ENCODE measurements around the gene NDUFAF8. TPM values are rescaled to one million over a fixed set of nuclear protein-coding genes. Genes with fewer than 3 reads are reported as not detected.

NDUFAF8 gene
- total RNA-seq, 2 experiments from 2014 or later = 129 to 165 TPM

DNA sequence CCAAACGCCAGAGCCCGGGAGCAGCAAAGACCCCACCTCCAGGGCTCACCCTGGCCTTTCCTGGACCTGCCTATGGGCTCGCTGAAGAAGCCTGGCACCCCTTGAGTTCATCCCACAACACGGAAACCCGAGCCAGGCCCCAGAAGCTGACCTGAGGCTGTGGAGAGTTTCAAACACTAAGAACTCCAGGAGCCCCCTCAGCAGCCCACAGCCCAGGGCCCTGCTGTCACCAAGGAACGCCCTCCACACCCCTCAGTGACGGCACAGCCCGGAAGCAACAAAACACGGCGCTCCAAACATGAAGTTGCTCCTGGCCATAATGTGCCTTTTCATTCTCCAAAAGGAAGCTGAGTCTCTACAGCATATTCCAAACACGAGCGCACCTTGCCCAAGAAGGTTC, 46.8 kb downstream of the NDUFAF8 start:
- DNase-seq (ENCODE audit: low spot score) = no peak
- Histone ChIP-seq H3K4me2 (ENCODE audit: low read length) (no peak overlapping the region), H4K20me1 (ENCODE audit: insufficient read depth, low read length) (no peaks in the 10 kb centered on the region), H3K36me3 (ENCODE audit: insufficient read depth, low read length) (peaks cover 38% of the 10 kb centered on the region), H3K27ac (ENCODE audit: low read depth, low read length, poor library complexity, severe bottlenecking) (no peak overlapping the region), H3K9me3 (ENCODE audit: low read length) (no peaks in the 10 kb centered on the region), H3K4me1 (ENCODE audit: insufficient read depth, low read length, poor library complexity, severe bottlenecking) (no peaks in the 10 kb centered on the region), H3K9me2 (ENCODE audit: insufficient read depth, low read length) (no peaks in the 10 kb centered on the region), H3K4me3 (ENCODE audit: low read depth, low read length, poor library complexity, severe bottlenecking) (no peak overlapping the region), H3K79me2 (ENCODE audit: insufficient read depth, low read depth, low read length) (peaks cover 8% of the 10 kb centered on the region), H2AFZ (ENCODE audit: low read length) (no peak overlapping the region)
- BruUV-seq (replicated peaks) = no TSS peak
- TF ChIP-seq, protein P1, sequence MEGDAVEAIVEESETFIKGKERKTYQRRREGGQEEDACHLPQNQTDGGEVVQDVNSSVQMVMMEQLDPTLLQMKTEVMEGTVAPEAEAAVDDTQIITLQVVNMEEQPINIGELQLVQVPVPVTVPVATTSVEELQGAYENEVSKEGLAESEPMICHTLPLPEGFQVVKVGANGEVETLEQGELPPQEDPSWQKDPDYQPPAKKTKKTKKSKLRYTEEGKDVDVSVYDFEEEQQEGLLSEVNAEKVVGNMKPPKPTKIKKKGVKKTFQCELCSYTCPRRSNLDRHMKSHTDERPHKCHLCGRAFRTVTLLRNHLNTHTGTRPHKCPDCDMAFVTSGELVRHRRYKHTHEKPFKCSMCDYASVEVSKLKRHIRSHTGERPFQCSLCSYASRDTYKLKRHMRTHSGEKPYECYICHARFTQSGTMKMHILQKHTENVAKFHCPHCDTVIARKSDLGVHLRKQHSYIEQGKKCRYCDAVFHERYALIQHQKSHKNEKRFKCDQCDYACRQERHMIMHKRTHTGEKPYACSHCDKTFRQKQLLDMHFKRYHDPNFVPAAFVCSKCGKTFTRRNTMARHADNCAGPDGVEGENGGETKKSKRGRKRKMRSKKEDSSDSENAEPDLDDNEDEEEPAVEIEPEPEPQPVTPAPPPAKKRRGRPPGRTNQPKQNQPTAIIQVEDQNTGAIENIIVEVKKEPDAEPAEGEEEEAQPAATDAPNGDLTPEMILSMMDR (conservative IDR thresholded peaks at IDR 0.05; ENCODE audit: low read length) = no peak
- no peak for TF ChIP-seq EZH2phosphoT487 (IDR thresholded peaks at IDR 0.05; ENCODE audit: borderline replicate concordance, low read depth, low read length)
- CTCF ChIA-PET (ENCODE audit: unreplicated experiment) = no interaction called here
- POLR2A ChIA-PET = no interaction called here
- intact Hi-C loops (cut with micrococcal nuclease; ENCODE audit: unreplicated experiment) = no loop called here

DNA sequence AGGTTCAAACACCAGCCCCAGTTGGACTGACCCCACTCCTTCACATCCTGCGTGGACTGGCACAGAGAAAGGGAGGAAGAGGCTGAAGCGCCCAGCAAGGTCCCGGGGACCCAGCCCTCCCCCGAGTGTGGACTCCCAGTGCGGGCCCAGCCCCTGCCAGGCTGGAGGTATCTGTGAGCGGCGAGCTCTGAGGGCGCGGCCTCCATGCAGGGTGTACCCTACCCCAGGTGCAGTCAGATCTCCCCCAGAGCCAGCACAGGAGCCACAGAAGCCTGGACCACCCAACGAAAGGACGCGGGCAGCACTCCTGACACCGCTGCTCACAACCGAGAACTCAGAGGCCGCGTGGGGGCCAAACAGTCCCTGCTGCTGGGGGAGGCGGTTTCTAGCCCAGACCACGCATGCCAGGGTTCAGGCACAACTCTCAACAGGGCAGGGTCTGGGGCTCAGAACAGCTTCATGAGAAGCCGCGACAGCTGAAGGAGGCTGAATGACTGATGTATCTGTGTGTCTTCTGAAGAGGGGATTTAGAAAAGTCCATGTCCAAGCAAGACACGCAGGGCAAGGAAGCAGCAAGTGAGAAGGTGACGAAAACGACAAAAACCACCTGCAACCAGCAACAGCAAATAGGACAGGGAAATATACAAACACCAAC, 47.5 kb downstream of the NDUFAF8 start:
- no peaks in the 10 kb centered on the region for H3K9me3 ChIP-seq (ENCODE audit: low read length)
- H3K79me2 ChIP-seq (ENCODE audit: insufficient read depth, low read depth, low read length) = peaks cover 16% of the 10 kb centered on the region
- no peak for DNase-seq (ENCODE audit: low spot score)
- H3K36me3 ChIP-seq (ENCODE audit: insufficient read depth, low read length) = peaks cover 37% of the 10 kb centered on the region
- intact Hi-C loops (cut with micrococcal nuclease; ENCODE audit: unreplicated experiment) = no loop called here
- BruUV-seq (replicated peaks) = no TSS peak
- H3K4me3 ChIP-seq (ENCODE audit: low read depth, low read length, poor library complexity, severe bottlenecking) = no peak overlapping the region
- H3K4me1 ChIP-seq (ENCODE audit: insufficient read depth, low read length, poor library complexity, severe bottlenecking) = peaks cover 3% of the 10 kb centered on the region
- ChIA-PET POLR2A (no interaction called here), CTCF (ENCODE audit: unreplicated experiment) (no interaction called here)
- H3K9me2 ChIP-seq (ENCODE audit: insufficient read depth, low read length) = no peaks in the 10 kb centered on the region
- H3K27ac ChIP-seq (ENCODE audit: low read depth, low read length, poor library complexity, severe bottlenecking) = no peak overlapping the region
- no peak overlapping the region for H2AFZ ChIP-seq (ENCODE audit: low read length)
- no peak for TF ChIP-seq EZH2phosphoT487 (IDR thresholded peaks at IDR 0.05; ENCODE audit: borderline replicate concordance, low read depth, low read length)
- TF ChIP-seq, protein P1 (conservative IDR thresholded peaks at IDR 0.05; ENCODE audit: low read length) = no peak
- H4K20me1 ChIP-seq (ENCODE audit: insufficient read depth, low read length) = 0 out of 2 replicates have a peak, but pooled peaks cover 3% of the 10 kb centered on the region
- H3K4me2 ChIP-seq (ENCODE audit: low read length) = no peak overlapping the region

DNA sequence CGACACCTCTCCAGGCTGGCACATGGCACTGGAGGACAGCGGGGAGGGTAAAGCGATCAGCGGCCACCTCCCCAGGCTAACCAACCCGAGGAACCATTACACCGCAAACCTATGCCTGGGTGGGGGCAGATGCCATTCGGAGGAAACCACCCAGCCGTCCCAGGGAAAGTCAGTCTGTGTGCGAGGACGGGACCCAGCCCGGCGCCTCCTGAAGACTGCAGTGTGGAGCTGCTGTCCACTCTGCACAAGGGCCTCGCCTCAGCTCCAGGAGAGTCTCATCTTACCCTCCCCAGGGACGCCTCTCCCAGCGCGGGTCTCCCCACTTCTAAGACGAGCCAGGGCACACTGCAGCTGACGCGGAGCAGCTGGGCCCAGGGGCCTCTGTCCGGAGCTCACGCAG, 48.0 kb downstream of the NDUFAF8 start:
- Histone ChIP-seq H3K36me3 (ENCODE audit: insufficient read depth, low read length) (peaks cover 32% of the 10 kb centered on the region), H3K27ac (ENCODE audit: low read depth, low read length, poor library complexity, severe bottlenecking) (no peak overlapping the region), H4K20me1 (ENCODE audit: insufficient read depth, low read length) (0 out of 2 replicates have a peak, but pooled peaks cover 3% of the 10 kb centered on the region), H3K4me1 (ENCODE audit: insufficient read depth, low read length, poor library complexity, severe bottlenecking) (peaks cover 4% of the 10 kb centered on the region), H2AFZ (ENCODE audit: low read length) (no peak overlapping the region), H3K79me2 (ENCODE audit: insufficient read depth, low read depth, low read length) (peaks cover 16% of the 10 kb centered on the region), H3K4me3 (ENCODE audit: low read depth, low read length, poor library complexity, severe bottlenecking) (no peak overlapping the region), H3K4me2 (ENCODE audit: low read length) (no peak overlapping the region), H3K9me2 (ENCODE audit: insufficient read depth, low read length) (no peaks in the 10 kb centered on the region), H3K9me3 (ENCODE audit: low read length) (no peaks in the 10 kb centered on the region)
- intact Hi-C loops (cut with micrococcal nuclease; ENCODE audit: unreplicated experiment) = no loop called here
- POLR2A ChIA-PET = no interaction called here
- DNase-seq (ENCODE audit: low spot score) = no peak
- BruUV-seq (replicated peaks) = no TSS peak
- CTCF ChIA-PET (ENCODE audit: unreplicated experiment) = no interaction called here
- TF ChIP-seq, protein P1 (conservative IDR thresholded peaks at IDR 0.05; ENCODE audit: low read length) = no peak
- TF ChIP-seq EZH2phosphoT487 (IDR thresholded peaks at IDR 0.05; ENCODE audit: borderline replicate concordance, low read depth, low read length) = no peak
